Fibroblast of the conjunctiva (primary cell): ENCODE data around the gene NMT2.
A peak's percentile ranks its signal among the peaks of the same experiment; 100 is the strongest.

Experiments used
- DNase-seq: peaks from one replicate; pipeline ENCODE4 v3.0.0-alpha.2; 2010; ENCODE audit warnings: low read depth

The NMT2 gene

GRCh38 chr10:15181576-15182156 is 13.2 kb upstream of the NMT2 start:
- DNase-seq: no peak

- no peak for DNase-seq
These were observed 12.2 kb upstream of the NMT2 start for GRCh38 chr10:15180736-15181135.

- DNase-seq: no peak
These were observed 7.8 kb upstream of the NMT2 start for GRCh38 chr10:15176269-15176668.

- no peak for DNase-seq
These were observed 7.1 kb upstream of the NMT2 start for GRCh38 chr10:15175587-15175986.

GRCh38 chr10:15172306-15172840 is 3.9 kb upstream of the NMT2 start:
- no peak for DNase-seq

GRCh38 chr10:15169555-15170401 is 1.3 kb upstream of the NMT2 start:
- DNase-seq: no peak

GRCh38 chr10:15168786-15169554 is 477 bp upstream of the NMT2 start:
- peak; percentile 96 for DNase-seq

- peak; percentile 20 for DNase-seq
These were observed 842 bp downstream of the NMT2 start for GRCh38 chr10:15167411-15168290.

- no peak for DNase-seq
These were observed 2.2 kb downstream of the NMT2 start for GRCh38 chr10:15166325-15166724.

- no peak for DNase-seq
These were observed 5.2 kb downstream of the NMT2 start for GRCh38 chr10:15163253-15163828.

- DNase-seq: no peak
These were observed 9.5 kb downstream of the NMT2 start for GRCh38 chr10:15158972-15159371.

- DNase-seq: no peak
These were observed 10.0 kb downstream of the NMT2 start for GRCh38 chr10:15158448-15158847.

GRCh38 chr10:15155978-15156656 is 12.4 kb downstream of the NMT2 start:
- no peak for DNase-seq

- DNase-seq: no peak
These were observed 15.9 kb downstream of the NMT2 start for GRCh38 chr10:15152556-15152955.

GRCh38 chr10:15150563-15150962 is 17.9 kb downstream of the NMT2 start:
- no peak for DNase-seq

GRCh38 chr10:15149042-15149771 is 19.3 kb downstream of the NMT2 start:
- no peak for DNase-seq

GRCh38 chr10:15147594-15148392 is 20.7 kb downstream of the NMT2 start:
- no peak for DNase-seq

- no peak for DNase-seq
These were observed 22.1 kb downstream of the NMT2 start for GRCh38 chr10:15146366-15146765.

GRCh38 chr10:15144788-15145187 is 23.7 kb downstream of the NMT2 start:
- no peak for DNase-seq
